Measurements from ENCODE around the gene FRRS1L.

The FRRS1L gene

GRCh38 chr9:109108318-109108717 lies 58.7 kb downstream of the FRRS1L start:
- in situ Hi-C loops (cut with MboI; ENCODE audit: low sequenced_read_pairs) = no loop called here

- in situ Hi-C loops (cut with MboI; ENCODE audit: low sequenced_read_pairs) = no loop called here
Observed at GRCh38 chr9:109107402-109108240, 59.4 kb downstream of the FRRS1L start.

- in situ Hi-C loops (cut with MboI; ENCODE audit: low sequenced_read_pairs) = no loop called here
Observed at GRCh38 chr9:109101810-109102209, 65.2 kb downstream of the FRRS1L start.

GRCh38 chr9:109101202-109101595 lies 65.8 kb downstream of the FRRS1L start:
- in situ Hi-C loops (cut with MboI; ENCODE audit: low sequenced_read_pairs) = no loop called here

- in situ Hi-C loops (cut with MboI; ENCODE audit: low sequenced_read_pairs) = no loop called here
Observed at GRCh38 chr9:109100543-109101201, 66.4 kb downstream of the FRRS1L start.

GRCh38 chr9:109098960-109099308 lies 68.1 kb downstream of the FRRS1L start:
- in situ Hi-C loops (cut with MboI; ENCODE audit: low sequenced_read_pairs) = no loop called here

- in situ Hi-C loops (cut with MboI; ENCODE audit: low sequenced_read_pairs) = no loop called here
Observed at GRCh38 chr9:109098171-109098959, 68.7 kb downstream of the FRRS1L start.

- in situ Hi-C loops (cut with MboI; ENCODE audit: low sequenced_read_pairs) = no loop called here
Observed at GRCh38 chr9:109097146-109097545, 69.9 kb downstream of the FRRS1L start.

- in situ Hi-C loops (cut with MboI; ENCODE audit: low sequenced_read_pairs) = no loop called here
Observed at GRCh38 chr9:109095321-109095720, 71.7 kb downstream of the FRRS1L start.

- in situ Hi-C loops (cut with MboI; ENCODE audit: low sequenced_read_pairs) = no loop called here
Observed at GRCh38 chr9:109094268-109094667, 72.8 kb downstream of the FRRS1L start.

- in situ Hi-C loops (cut with MboI; ENCODE audit: low sequenced_read_pairs) = no loop called here
Observed at GRCh38 chr9:109092587-109092986, 74.5 kb downstream of the FRRS1L start.

GRCh38 chr9:109092051-109092580 lies 74.9 kb downstream of the FRRS1L start:
- in situ Hi-C loops (cut with MboI; ENCODE audit: low sequenced_read_pairs) = no loop called here

- in situ Hi-C loops (cut with MboI; ENCODE audit: low sequenced_read_pairs) = no loop called here
Observed at GRCh38 chr9:109088221-109088620, 78.8 kb downstream of the FRRS1L start.

GRCh38 chr9:109087795-109088194 lies 79.3 kb downstream of the FRRS1L start:
- in situ Hi-C loops (cut with MboI; ENCODE audit: low sequenced_read_pairs) = no loop called here

- in situ Hi-C loops (cut with MboI; ENCODE audit: low sequenced_read_pairs) = no loop called here
Observed at GRCh38 chr9:109086221-109086620, 80.8 kb downstream of the FRRS1L start.

GRCh38 chr9:109085510-109085909 lies 81.5 kb downstream of the FRRS1L start:
- in situ Hi-C loops (cut with MboI; ENCODE audit: low sequenced_read_pairs) = no loop called here

- in situ Hi-C loops (cut with MboI; ENCODE audit: low sequenced_read_pairs) = no loop called here
Observed at GRCh38 chr9:109083813-109084405, 83.1 kb downstream of the FRRS1L start.

GRCh38 chr9:109083141-109083540 lies 83.9 kb downstream of the FRRS1L start:
- in situ Hi-C loops (cut with MboI; ENCODE audit: low sequenced_read_pairs) = no loop called here

GRCh38 chr9:109082091-109082620 lies 84.9 kb downstream of the FRRS1L start:
- in situ Hi-C loops (cut with MboI; ENCODE audit: low sequenced_read_pairs) = no loop called here
